K562 (cell line): Measurements from ENCODE around the gene SH3D21. TPM values are rescaled to one million over a fixed set of nuclear protein-coding genes. Genes with fewer than 3 reads are reported as not detected.

Source experiments
- ATAC-seq: fragments of 200-7000 bp; cut with Tn5 transposase; 3 replicates; pipeline ENCODE4 v1.9.1; 2020; ENCODE audit warnings: moderate library complexity
- BruUV-seq: library from RNA; stranded (reverse); fragments of 400-500 nt; replicated peaks from 2 replicates; lab custom pipeline; 2021; lab: Mats Ljungman, UMichigan
- CTCF ChIA-PET: fragments of 300-600 bp; formaldehyde crosslinking; extraction: SDS; loops from one replicate; lab custom pipeline; 2021; ENCODE audit warnings: low intra/inter-chr PET ratio; lab: Yijun Ruan, JAX
- POLR2A ChIA-PET: fragments of 300-600, 350-650 bp; sonication (Branson Sonifier 250); formaldehyde crosslinking; extraction: SDS; loops from one replicate; lab custom pipeline; 2021; ENCODE audit warnings: antibody characterized with exemption, inconsistent platforms; lab: Yijun Ruan, JAX
- DNase-seq, 4 experiments: peaks; one replicate each; pipeline versions ENCODE4 v3.0.0 to v3.0.0-alpha.2; 2011 to 2018; ENCODE audit warnings: low spot score in 3 of 4, mixed read lengths in 3 of 4; ENCODE audit errors: extremely low read depth in 1 of 4
- FAIRE-seq: peaks from 2 replicates; lab custom pipeline; 2011; peaks lifted over from hg19 to GRCh38; lab: Jason Lieb, UNC
- H2AFZ ChIP-seq: 2 replicates; pipeline ENCODE4 v1.6.0; 2011; ENCODE audit warnings: low read depth, low read length, control low read depth, inconsistent platforms
- H3K27ac ChIP-seq: fragments of 200-600 bp; 3 replicates; pipeline ENCODE4 v1.8.0; 2011; ENCODE audit warnings: low read depth, mild to moderate bottlenecking, control low read depth, inconsistent platforms, low read length, moderate library complexity, mixed read lengths; ENCODE audit errors: extremely low read depth
- H3K27me3 ChIP-seq, 2 experiments: fragments of 300-600 bp in 1 of 2; 2 replicates in 1 of 2; 3 replicates in 1 of 2; pipeline versions ENCODE4 v1.6.0 to v1.8.0; 2011; ENCODE audit warnings: inconsistent platforms in 2 of 2, low read length in 2 of 2, mild to moderate bottlenecking in 1 of 2, mixed read lengths in 1 of 2, moderate library complexity in 1 of 2; ENCODE audit not compliant: control insufficient read depth in 2 of 2, insufficient read depth in 2 of 2
- H3K36me3 ChIP-seq: fragments of 300-600 bp; 3 replicates; pipeline ENCODE4 v1.8.0; 2011; ENCODE audit warnings: mild to moderate bottlenecking, low read length, inconsistent platforms; ENCODE audit not compliant: control insufficient read depth, insufficient read depth
- H3K4me1 ChIP-seq, 2 experiments: fragments of 200-600 bp in 1 of 2; replicated peaks in 1 of 2; 2 replicates in 1 of 2; 3 replicates in 1 of 2; pipeline versions ENCODE4 v1.5.1 to v1.8.0; 2011; ENCODE audit warnings: inconsistent platforms in 2 of 2, low read length in 2 of 2, mild to moderate bottlenecking in 1 of 2, mixed read lengths in 1 of 2, moderate library complexity in 1 of 2; ENCODE audit not compliant: control insufficient read depth in 2 of 2, insufficient read depth in 2 of 2
- H3K4me2 ChIP-seq: 2 replicates; pipeline ENCODE4 v1.6.1; 2011; ENCODE audit warnings: low read length, control low read depth, inconsistent platforms, mixed read lengths; ENCODE audit not compliant: insufficient read depth
- H3K4me3 ChIP-seq: fragments of 200-600 bp; sonication (generic), shearing (Covaris generic); 2 replicates; pipeline ENCODE4 v1.5.1; 2016; ENCODE audit warnings: control low read depth, inconsistent platforms
- H3K79me2 ChIP-seq: fragments of 200-600 bp; 3 replicates; pipeline ENCODE4 v1.8.0; 2011; ENCODE audit warnings: low read length, inconsistent platforms; ENCODE audit not compliant: control insufficient read depth, insufficient read depth
- H3K9ac ChIP-seq, 2 experiments: 2 replicates each; pipeline versions ENCODE4 v1.6.0 to v1.6.1; 2011; ENCODE audit warnings: low read depth in 2 of 2, low read length in 2 of 2, control low read depth in 1 of 2, inconsistent platforms in 1 of 2, mild to moderate bottlenecking in 1 of 2, mixed read lengths in 1 of 2; ENCODE audit not compliant: insufficient read depth in 1 of 2
- H3K9me1 ChIP-seq: one replicate; pipeline ENCODE4 v1.6.0; 2011; ENCODE audit warnings: inconsistent platforms, mild to moderate bottlenecking, low read length, moderate library complexity; ENCODE audit not compliant: control insufficient read depth, insufficient read depth
- H3K9me3 ChIP-seq: replicated peaks from 2 replicates; pipeline ENCODE4 v1.5.1; 2011; ENCODE audit warnings: low read depth, low read length, inconsistent platforms; ENCODE audit not compliant: control insufficient read depth, insufficient read depth
- H4K20me1 ChIP-seq: replicated peaks from 2 replicates; pipeline ENCODE4 v1.6.1; 2011; ENCODE audit warnings: low read length, inconsistent platforms, mixed read lengths; ENCODE audit not compliant: control insufficient read depth, insufficient read depth
- FOXA3 ChIP-seq, 2 experiments: fragments of 450-650 bp in 1 of 2; sonication (generic) in 1 of 2; formaldehyde crosslinking; IDR thresholded peaks in 1 of 2; conservative IDR thresholded peaks in 1 of 2; 2 replicates each; pipeline versions ENCODE4 v1.4.0 to v1.8.0; 2020 to 2022; ENCODE audit warnings: mild to moderate bottlenecking in 2 of 2, missing genetic modification reagents in 1 of 2
- MAFF ChIP-seq: IDR thresholded peaks from 2 replicates; pipeline ENCODE4 v1.6.1; 2012; ENCODE audit warnings: low read length, improper control_type of control experiment
- PYGO2 ChIP-seq: fragments of 450-650 bp; IDR thresholded peaks from 2 replicates; pipeline ENCODE4 v1.6.1; 2016; ENCODE audit warnings: mild to moderate bottlenecking, missing genetic modification characterization, moderate library complexity, missing compliant biosample characterization
- ZKSCAN8 ChIP-seq: fragments of 200-800 bp; sonication (Bioruptor generic); IDR thresholded peaks from 2 replicates; pipeline ENCODE4 v1.6.1; 2016; ENCODE audit warnings: missing genetic modification characterization, missing compliant biosample characterization
- ZNF717 ChIP-seq: fragments of 250-450 bp; sonication (Bioruptor Pico); IDR thresholded peaks from 2 replicates; pipeline ENCODE4 v1.5.0; 2021
- WGBS: fragments of 100-300 bp; shearing (Covaris generic); methylation state at CpG from one replicate; pipeline ENCODE4 v1.1.6; 2016; ENCODE audit warnings: low coverage, mixed read lengths; ENCODE audit not compliant: insufficient coverage; ENCODE audit errors: missing lambda C conversion rate; 5-methylcytosine and 5-hydroxymethylcytosine counted together
- in situ Hi-C: fragments of 300-500 bp; cut with MboI; formaldehyde crosslinking; loops from 4 replicates; pipeline ENCODE4 v1.15.0; 2018; ENCODE audit warnings: inconsistent platforms, mixed read lengths
- intact Hi-C: fragments of 100-400 bp; cut with micrococcal nuclease; formaldehyde crosslinking; loops from 2 replicates; pipeline ENCODE4 v1.14.2; 2022
- polyA plus RNA-seq, 8 experiments: library from polyadenylated mRNA; depleted of rRNA in 4 of 8; stranded (reverse) in 5 of 8; unstranded in 3 of 8; fragments of >200 nt; fragmentation: Nextera tagmentation in 2 of 8; fragmentation: Illumina TruSeq in 1 of 8; extraction: Ambion mirVana in 2 of 8; extraction: Trizol in 1 of 8; gene quantifications; 2 replicates each; pipeline versions ENCODE4 v1.2.1 to v1.2.3, GENCODE V29; 2011 to 2014; ENCODE audit warnings: inconsistent platforms in 1 of 8, missing spikeins in 1 of 8
- total RNA-seq, 7 experiments: library from RNA; depleted of rRNA in 6 of 7; stranded (reverse); fragments of >200 nt in 6 of 7; fragmentation: Illumina TruSeq in 2 of 7; extraction: Trizol in 2 of 7; gene quantifications; 2 replicates each; pipeline versions ENCODE4 v1.2.1 to v1.2.3, GENCODE V29; 2011 to 2021; ENCODE audit warnings: low replicate concordance in 1 of 7
- TF ChIP-seq, protein P1 (sequence below): fragments of 250-450 bp; sonication (Bioruptor Pico); IDR thresholded peaks from 2 replicates; pipeline ENCODE4 v1.4.0; 2020; ENCODE audit warnings: mild to moderate bottlenecking
- TF ChIP-seq, protein P2 (sequence below): fragments of 150-350 bp; IDR thresholded peaks from 2 replicates; pipeline ENCODE4 v1.6.1; 2014; ENCODE audit warnings: low read depth, mild to moderate bottlenecking, low read length, borderline replicate concordance
- TF ChIP-seq, protein P3 (sequence below): fragments of 250-450 bp; sonication (Bioruptor Pico); IDR thresholded peaks from 2 replicates; pipeline ENCODE4 v1.9.0; 2021; ENCODE audit warnings: mild to moderate bottlenecking

SH3D21 gene
- total and polyA plus RNA-seq, 9 of the 15 experiments (the other 6 are each of a cell fraction or from before 2014, with no cell fraction given): 0.01 to 4.7 (median 1.8) TPM

DNA sequence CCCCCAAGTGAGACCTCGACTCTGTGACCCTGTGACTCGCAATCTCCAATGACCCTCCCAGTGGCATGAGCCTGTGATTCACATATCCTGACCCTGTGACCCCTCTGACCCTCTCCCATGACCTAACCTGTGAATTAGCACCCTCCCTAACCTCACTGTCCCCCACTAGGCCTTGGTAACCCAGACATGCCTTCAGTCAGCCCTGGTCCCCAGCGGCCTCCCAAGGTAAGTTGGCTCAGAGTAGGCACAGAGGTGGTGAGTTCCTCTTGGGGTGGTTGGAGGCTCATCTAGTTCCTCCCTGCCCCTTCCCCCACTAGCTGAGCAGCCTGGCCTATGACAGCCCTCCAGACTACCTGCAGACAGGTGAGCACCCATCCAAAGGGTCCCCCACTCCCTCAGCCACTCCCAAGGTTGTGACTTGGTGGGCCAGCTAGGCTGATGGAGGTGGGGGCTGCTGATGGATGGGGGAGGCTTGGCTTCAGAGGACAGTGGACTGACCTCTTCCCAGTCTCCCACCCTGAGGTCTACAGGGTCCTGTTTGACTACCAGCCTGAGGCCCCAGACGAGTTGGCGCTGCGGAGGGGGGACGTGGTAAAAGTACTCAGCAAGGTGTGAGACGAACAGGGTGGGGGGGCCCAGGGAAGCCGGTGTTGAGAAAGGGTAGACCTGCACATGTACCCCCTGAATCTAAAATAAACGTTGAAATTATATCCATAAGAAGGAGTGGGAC lies 1.6 kb downstream of the SH3D21 start:
- ChIA-PET CTCF (no interaction called here), POLR2A (interaction anchor here (1.0 to 2.5 kb wide), 6 partner anchors 13 to 180 kb away, joined by 3 to 19 read pairs (median 3); no protein-coding TSS in a partner anchor)
- Histone ChIP-seq H3K9ac (peak overlapping the region; percentile 46 to 82; a peak in 3 of 4 replicates), H3K4me3 (peak overlapping the region; percentile 51), H3K27ac (no peak overlapping the region), H3K4me1 (peaks cover 4 to 23% of the 10 kb centered on the region in 2 experiments; a peak in 3 of 5 replicates), H4K20me1 (no peaks in the 10 kb centered on the region), H3K36me3 (peaks cover 24% of the 10 kb centered on the region; the same call in 2 of the 3 replicates), H3K9me3 (no peaks in the 10 kb centered on the region), H3K27me3 (no peaks in the 10 kb centered on the region), H3K9me1 (peaks cover 7% of the 10 kb centered on the region), H3K79me2 (no peaks in the 10 kb centered on the region), H2AFZ (peak overlapping the region; percentile 95), H3K4me2 (peak overlapping the region; percentile 95)
- in situ Hi-C loops: no loop called here
- ATAC-seq: no peak
- DNase-seq: peak in 1 of 4 experiments; percentile 28
- TF ChIP-seq FOXA3 (CRISPR knock-in tag; conservative IDR thresholded peaks at IDR 0.05 in 1 of 2, IDR thresholded peaks at IDR 0.05 in 1 of 2) (0 out of 4 replicates have a peak, but pooled peaks of 1 of the 2 experiments have one; percentile 2), ZKSCAN8 (no peak)
- 67% methylated on average over 9 of the region's 10 CpGs for WGBS
- intact Hi-C loops: no loop called here
- no TSS peak for BruUV-seq
- FAIRE-seq: no peak

GRCh38 chr1:36309397-36309796 lies 3.2 kb downstream of the SH3D21 start:
- in situ Hi-C loops (no loop called here), intact Hi-C loops (no loop called here)
- Histone ChIP-seq H3K4me2 (no peak overlapping the region), H3K4me1 (peaks cover 4 to 23% of the 10 kb centered on the region in 2 experiments; a peak in 3 of 5 replicates), H3K36me3 (peaks cover 10% of the 10 kb centered on the region; the same call in 1 of the 3 replicates), H3K9me3 (no peaks in the 10 kb centered on the region), H2AFZ (no peak overlapping the region), H3K4me3 (no peak overlapping the region), H3K9ac (no peak overlapping the region), H4K20me1 (no peaks in the 10 kb centered on the region), H3K27me3 (no peaks in the 10 kb centered on the region), H3K9me1 (peaks cover 7% of the 10 kb centered on the region), H3K79me2 (no peaks in the 10 kb centered on the region), H3K27ac (no peak overlapping the region)
- CTCF ChIA-PET: no interaction called here
- ATAC-seq: no peak
- no TSS peak for BruUV-seq
- DNase-seq: no peak
- no peak for FAIRE-seq
- POLR2A ChIA-PET: interaction anchor here (0.5 to 2.5 kb wide), 5 partner anchors 11 to 216 kb away, joined by 3 to 19 read pairs (median 4); no protein-coding TSS in a partner anchor
- 79% methylated on average over 7 of the region's 7 CpGs for WGBS
- TF ChIP-seq, protein P1, sequence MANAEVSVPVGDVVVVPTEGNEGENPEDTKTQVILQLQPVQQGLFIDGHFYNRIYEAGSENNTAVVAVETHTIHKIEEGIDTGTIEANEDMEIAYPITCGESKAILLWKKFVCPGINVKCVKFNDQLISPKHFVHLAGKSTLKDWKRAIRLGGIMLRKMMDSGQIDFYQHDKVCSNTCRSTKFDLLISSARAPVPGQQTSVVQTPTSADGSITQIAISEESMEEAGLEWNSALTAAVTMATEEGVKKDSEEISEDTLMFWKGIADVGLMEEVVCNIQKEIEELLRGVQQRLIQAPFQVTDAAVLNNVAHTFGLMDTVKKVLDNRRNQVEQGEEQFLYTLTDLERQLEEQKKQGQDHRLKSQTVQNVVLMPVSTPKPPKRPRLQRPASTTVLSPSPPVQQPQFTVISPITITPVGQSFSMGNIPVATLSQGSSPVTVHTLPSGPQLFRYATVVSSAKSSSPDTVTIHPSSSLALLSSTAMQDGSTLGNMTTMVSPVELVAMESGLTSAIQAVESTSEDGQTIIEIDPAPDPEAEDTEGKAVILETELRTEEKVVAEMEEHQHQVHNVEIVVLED: no peak
- TF ChIP-seq, protein P2, sequence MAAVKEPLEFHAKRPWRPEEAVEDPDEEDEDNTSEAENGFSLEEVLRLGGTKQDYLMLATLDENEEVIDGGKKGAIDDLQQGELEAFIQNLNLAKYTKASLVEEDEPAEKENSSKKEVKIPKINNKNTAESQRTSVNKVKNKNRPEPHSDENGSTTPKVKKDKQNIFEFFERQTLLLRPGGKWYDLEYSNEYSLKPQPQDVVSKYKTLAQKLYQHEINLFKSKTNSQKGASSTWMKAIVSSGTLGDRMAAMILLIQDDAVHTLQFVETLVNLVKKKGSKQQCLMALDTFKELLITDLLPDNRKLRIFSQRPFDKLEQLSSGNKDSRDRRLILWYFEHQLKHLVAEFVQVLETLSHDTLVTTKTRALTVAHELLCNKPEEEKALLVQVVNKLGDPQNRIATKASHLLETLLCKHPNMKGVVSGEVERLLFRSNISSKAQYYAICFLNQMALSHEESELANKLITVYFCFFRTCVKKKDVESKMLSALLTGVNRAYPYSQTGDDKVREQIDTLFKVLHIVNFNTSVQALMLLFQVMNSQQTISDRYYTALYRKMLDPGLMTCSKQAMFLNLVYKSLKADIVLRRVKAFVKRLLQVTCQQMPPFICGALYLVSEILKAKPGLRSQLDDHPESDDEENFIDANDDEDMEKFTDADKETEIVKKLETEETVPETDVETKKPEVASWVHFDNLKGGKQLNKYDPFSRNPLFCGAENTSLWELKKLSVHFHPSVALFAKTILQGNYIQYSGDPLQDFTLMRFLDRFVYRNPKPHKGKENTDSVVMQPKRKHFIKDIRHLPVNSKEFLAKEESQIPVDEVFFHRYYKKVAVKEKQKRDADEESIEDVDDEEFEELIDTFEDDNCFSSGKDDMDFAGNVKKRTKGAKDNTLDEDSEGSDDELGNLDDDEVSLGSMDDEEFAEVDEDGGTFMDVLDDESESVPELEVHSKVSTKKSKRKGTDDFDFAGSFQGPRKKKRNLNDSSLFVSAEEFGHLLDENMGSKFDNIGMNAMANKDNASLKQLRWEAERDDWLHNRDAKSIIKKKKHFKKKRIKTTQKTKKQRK: no peak
- TF ChIP-seq MAFF (no peak), PYGO2 (no peak), ZNF717 (CRISPR knock-in tag) (no peak)
- TF ChIP-seq, protein P3, sequence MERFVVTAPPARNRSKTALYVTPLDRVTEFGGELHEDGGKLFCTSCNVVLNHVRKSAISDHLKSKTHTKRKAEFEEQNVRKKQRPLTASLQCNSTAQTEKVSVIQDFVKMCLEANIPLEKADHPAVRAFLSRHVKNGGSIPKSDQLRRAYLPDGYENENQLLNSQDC: no peak
